Aorta (tissue), 5 donors: Measurements from ENCODE around the gene GDPD5. TPM values are rescaled to one million over a fixed set of nuclear protein-coding genes. Genes with fewer than 3 reads are reported as not detected.
A peak's percentile ranks its signal among the peaks of the same experiment; 100 is the strongest.

ENCODE experiments used
- ATAC-seq: fragments of 200-7000 bp; cut with Tn5 transposase; one replicate; pipeline ENCODE4 v1.9.1; 2022; ENCODE audit warnings: moderate library complexity; ENCODE audit not compliant: low FRiP score
- DNase-seq, 2 donors: peaks; one replicate each; pipeline ENCODE4 v3.0.0-alpha.2; 2020
- H3K27ac ChIP-seq, 2 donors: one replicate each; pipeline ENCODE4 v1.5.1; 2013; ENCODE audit warnings: low read length in 2 of 2, mild to moderate bottlenecking in 2 of 2, moderate library complexity in 2 of 2, control low read depth in 1 of 2, inconsistent platforms in 1 of 2, low read depth in 1 of 2
- H3K27me3 ChIP-seq, 2 donors: one replicate each; pipeline ENCODE4 v1.6.1; 2013; ENCODE audit warnings: control low read depth in 1 of 2, low read length in 1 of 2, mild to moderate bottlenecking in 1 of 2, moderate library complexity in 1 of 2; ENCODE audit not compliant: insufficient read depth in 2 of 2, control insufficient read depth in 1 of 2
- H3K36me3 ChIP-seq, 2 donors: one replicate each; pipeline ENCODE4 v1.6.1; 2013; ENCODE audit warnings: control low read depth in 1 of 2, low read length in 1 of 2, mild to moderate bottlenecking in 1 of 2; ENCODE audit not compliant: insufficient read depth in 2 of 2, control insufficient read depth in 1 of 2
- H3K4me1 ChIP-seq, 2 donors: one replicate each; pipeline ENCODE4 v1.6.1; 2013; ENCODE audit warnings: low read length in 2 of 2, control low read depth in 1 of 2, mild to moderate bottlenecking in 1 of 2, moderate library complexity in 1 of 2; ENCODE audit not compliant: insufficient read depth in 2 of 2, control insufficient read depth in 1 of 2
- H3K4me3 ChIP-seq, 2 donors: one replicate each; pipeline ENCODE4 v1.5.1; 2013; ENCODE audit warnings: low read length in 2 of 2, control low read depth in 1 of 2, mild to moderate bottlenecking in 1 of 2
- H3K9me3 ChIP-seq: one replicate; pipeline ENCODE4 v1.6.1; 2013; ENCODE audit warnings: mild to moderate bottlenecking, low read length; ENCODE audit not compliant: control insufficient read depth
- WGBS, 2 donors: extraction: QIAGEN DNeasy Blood & Tissue Kit; methylation state at CpG; one replicate each; pipeline ENCODE4 v1.1.7; 2013; 5-methylcytosine and 5-hydroxymethylcytosine counted together
- intact Hi-C, 2 donors: fragments of 100-400 bp; cut with DNase I; formaldehyde crosslinking; loops; one replicate each; pipeline versions ENCODE4 v1.14.2 to v1.15.0; 2022
- polyA plus RNA-seq, 2 donors: library from polyadenylated mRNA; stranded (reverse); fragments of 200-250 nt; gene quantifications; one replicate each; pipeline ENCODE4 v1.2.3, GENCODE V29; 2013
- total RNA-seq, 2 donors: library from RNA; stranded (reverse); fragmentation: NEBNext Ultra II Directional; extraction: Animal tissue kit (Norgen Biotek cat#: 25700); gene quantifications; one replicate each; pipeline ENCODE4 v1.2.1, GENCODE V29; 2021
- donor health status: healthy with polysubstance abuse.
- donor health status: Bipolar disorder and iron deficiency.
- donor health status: DM: no; HTN: no; CAD: no.
- donor health status: DM: no; HTN: no; CAD: no.
- donor health status: DM: yes; HTN: yes; CAD: no.

The GDPD5 gene
- total and polyA plus RNA-seq, 4 donors = 3.5 to 53.0 (median 34.2) TPM

DNA sequence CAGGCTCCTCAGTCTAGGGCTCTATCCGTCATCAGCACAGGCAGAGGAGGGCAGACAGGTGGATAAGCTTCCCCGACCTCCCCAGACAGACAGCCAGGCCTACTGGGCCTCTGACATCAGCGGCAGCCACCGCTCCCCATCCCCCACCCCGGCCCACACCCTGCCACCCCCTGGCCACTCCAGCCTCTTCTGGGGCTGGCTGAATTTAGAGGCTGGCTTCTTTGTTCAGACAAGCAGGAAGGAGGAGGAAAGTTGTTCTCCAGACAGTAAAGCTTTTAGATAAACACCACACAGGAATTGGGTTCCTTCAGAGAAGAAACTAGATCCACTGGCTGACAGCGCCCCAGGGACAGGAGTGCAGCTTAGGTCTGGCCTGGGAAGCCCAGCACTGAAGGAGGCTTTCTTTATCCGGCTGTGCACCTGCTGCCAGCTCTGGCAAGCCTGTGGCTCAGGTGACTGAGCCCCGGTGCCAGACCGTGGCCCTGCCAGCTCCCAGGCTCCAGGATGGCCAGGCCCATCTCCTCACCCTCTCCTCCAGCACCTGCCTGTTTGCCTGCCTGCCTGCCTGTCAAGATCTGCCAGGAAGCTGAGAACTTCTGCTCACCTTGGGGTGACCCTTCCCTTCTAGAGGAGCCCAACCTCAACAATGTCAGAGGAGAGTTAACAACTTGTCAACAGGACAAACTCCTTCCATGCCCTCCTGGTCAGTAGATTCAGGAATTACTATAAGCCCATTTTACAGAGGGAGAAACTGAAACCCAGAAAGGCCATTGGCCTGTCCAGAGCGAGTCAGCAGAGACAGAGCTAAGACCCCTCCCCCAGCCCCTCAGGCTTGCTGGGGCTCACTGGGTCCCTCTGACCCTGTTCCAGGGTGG, 48.8 kb downstream of the GDPD5 start:
- DNase-seq (no peak), ATAC-seq (no peak)
- no peaks in the 10 kb centered on the region for H3K9me3 ChIP-seq
- intact Hi-C loops = no loop called here
- WGBS, 2 donors = 76 to 79% methylated on average over 10 of the region's 10 CpGs
- H3K4me3 ChIP-seq = no peak overlapping the region
- no peak overlapping the region for H3K27ac ChIP-seq
- no peaks in the 10 kb centered on the region for H3K27me3 ChIP-seq
- no peaks in the 10 kb centered on the region for H3K36me3 ChIP-seq
- H3K4me1 ChIP-seq = no peaks in the 10 kb centered on the region

DNA sequence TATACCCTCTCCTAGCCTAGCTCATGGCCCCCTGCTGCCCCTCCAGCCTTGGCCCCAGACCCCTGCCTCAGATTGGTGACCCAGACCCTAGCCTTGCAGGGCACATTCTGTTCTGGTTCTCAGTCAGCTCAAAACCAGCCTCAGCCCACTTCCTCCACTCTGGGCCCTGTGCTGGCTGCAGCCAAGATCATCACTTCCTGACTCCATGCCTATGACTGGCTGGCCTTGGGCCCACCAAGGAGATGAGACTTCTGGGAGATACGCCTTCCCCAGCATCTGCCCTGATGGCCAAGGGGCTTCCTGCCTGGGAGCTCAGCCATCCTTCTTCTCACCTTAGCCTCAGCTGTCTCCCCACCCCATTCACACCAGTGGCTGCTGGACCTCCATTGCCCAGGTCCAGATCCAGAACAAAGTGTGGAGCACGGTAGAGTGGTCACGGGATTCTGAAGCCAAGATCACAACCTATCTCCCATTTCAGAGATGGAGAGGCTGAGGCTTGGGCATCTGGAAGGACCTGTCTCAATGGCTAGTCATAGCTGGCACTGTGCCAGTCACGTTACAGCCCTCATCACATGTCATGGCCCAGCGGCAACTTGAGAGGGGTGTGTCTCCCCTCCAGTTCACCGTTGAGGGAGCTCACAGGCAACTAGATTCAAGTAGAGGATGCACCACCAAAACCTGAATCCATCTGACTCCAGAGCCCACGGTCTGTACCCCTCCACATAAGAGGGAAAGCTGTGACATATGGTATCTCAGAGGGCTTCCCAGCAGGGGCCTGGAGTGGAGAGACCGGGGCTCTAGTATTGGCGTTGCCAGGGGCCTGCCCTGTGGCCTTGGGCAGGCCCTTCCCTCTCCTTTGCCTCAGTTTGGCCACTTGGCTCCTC, 49.7 kb downstream of the GDPD5 start:
- WGBS, 2 donors = 78% methylated on average over 9 of the region's 9 CpGs
- no peaks in the 10 kb centered on the region for H3K4me1 ChIP-seq
- no peaks in the 10 kb centered on the region for H3K9me3 ChIP-seq
- H3K27ac ChIP-seq = no peak overlapping the region
- H3K27me3 ChIP-seq = no peaks in the 10 kb centered on the region
- intact Hi-C loops = no loop called here
- no peak overlapping the region for H3K4me3 ChIP-seq
- ATAC-seq (peak; percentile 30), DNase-seq (peak in 1 of 2 donors; percentile 63)
- H3K36me3 ChIP-seq = no peaks in the 10 kb centered on the region

DNA sequence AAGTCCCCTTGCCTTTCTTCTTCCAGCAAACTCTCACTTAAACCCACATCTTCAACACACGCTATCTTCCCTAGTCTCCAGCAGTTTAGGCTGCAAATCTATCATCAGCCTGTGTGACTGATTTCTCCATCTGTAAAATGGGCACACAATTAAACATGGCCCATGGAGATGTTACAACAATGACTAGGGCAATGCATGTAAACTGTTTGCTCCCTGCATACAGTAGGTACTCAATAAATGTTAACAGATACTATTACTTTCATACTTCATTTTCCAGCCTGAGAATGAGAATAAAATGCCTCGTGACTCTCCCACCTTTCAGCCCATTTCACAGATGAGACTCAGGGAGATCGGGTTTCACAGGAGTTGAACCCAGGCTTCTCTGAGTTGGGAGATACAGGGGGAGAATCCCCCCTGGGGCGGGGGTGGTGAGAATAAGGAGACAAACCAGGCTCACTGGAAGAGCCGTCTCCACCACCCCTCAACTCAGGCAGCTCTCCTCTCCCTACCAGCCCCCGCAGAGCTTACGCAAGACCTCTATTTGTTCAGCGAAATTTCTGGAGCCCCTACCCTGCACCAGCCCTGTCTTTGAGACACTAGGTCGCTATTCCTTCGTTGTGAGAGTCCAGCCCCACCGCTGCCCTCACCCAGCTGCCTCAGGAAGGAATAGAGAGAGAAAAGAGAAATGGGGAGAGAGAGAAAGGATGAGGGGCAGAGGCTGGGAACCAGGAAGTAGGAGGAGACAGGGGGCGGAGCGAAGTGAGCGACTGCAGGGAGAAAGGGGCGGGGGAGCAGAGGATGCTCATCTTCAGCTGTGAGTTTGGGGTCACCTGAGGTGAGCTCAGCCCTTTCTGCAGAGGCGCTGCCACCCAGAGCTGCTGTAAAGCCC, 50.6 kb downstream of the GDPD5 start:
- DNase-seq = peak in 1 of 2 donors; percentile 72
- H3K27ac ChIP-seq = no peak overlapping the region
- peak; percentile 16 for ATAC-seq
- no peak overlapping the region for H3K4me3 ChIP-seq
- no peaks in the 10 kb centered on the region for H3K9me3 ChIP-seq
- intact Hi-C loops = no loop called here
- H3K27me3 ChIP-seq = no peaks in the 10 kb centered on the region
- H3K36me3 ChIP-seq = no peaks in the 10 kb centered on the region
- 70 to 71% methylated on average over 16 of the region's 16 CpGs for WGBS, 2 donors
- H3K4me1 ChIP-seq = no peaks in the 10 kb centered on the region

DNA sequence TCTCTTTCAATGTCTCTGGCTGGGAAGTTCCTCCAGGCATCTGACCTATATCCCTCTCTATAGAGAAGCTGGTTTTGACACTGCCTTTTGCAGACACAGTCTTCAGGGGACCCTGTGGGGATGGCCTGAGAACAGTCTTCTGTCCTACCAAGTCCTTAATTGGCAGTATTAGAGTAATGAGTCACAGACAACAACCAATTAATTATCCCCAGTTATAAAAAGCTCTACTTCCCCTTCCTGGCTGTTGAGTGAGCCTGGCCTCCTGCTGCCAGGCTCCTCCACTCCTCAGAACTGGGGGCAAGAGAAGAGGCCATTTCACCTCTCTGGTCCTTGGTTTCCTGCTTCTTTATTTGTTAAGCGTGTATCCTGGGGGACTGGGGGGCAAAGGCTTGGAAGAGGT, 51.5 kb downstream of the GDPD5 start:
- Histone ChIP-seq H3K27ac (no peak overlapping the region), H3K4me3 (no peak overlapping the region), H3K27me3 (no peaks in the 10 kb centered on the region), H3K4me1 (no peaks in the 10 kb centered on the region), H3K36me3 (no peaks in the 10 kb centered on the region), H3K9me3 (no peaks in the 10 kb centered on the region)
- WGBS, 2 donors = 97 to 100% methylated on average over 1 of the region's 1 CpG
- ATAC-seq (no peak), DNase-seq (no peak)
- intact Hi-C loops = no loop called here

DNA sequence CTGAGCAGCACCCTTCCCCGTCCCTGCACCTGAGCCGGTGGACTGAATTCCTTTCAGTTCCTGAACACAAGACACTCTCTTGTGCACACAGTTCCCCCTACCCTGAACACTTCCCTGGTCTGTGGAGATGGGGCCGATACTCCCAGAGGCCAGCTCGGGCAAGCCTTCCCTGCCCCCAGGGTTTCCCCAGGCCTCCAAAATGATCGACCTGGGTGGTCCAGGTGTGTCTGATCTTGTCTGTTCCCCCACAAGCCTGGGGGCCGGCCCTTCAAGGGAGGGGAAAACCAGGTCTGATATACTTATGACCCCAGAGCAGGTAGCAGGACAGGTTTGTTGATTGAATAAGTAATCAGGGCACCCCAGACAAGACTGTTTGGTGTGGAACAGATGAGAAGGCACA, 52.1 kb downstream of the GDPD5 start:
- Histone ChIP-seq H3K27me3 (no peaks in the 10 kb centered on the region), H3K27ac (no peak overlapping the region), H3K36me3 (no peaks in the 10 kb centered on the region), H3K4me3 (no peak overlapping the region), H3K9me3 (no peaks in the 10 kb centered on the region), H3K4me1 (no peaks in the 10 kb centered on the region)
- ATAC-seq (no peak), DNase-seq (no peak)
- WGBS, 2 donors = 87 to 90% methylated on average over 6 of the region's 6 CpGs
- intact Hi-C loops = no loop called here

DNA sequence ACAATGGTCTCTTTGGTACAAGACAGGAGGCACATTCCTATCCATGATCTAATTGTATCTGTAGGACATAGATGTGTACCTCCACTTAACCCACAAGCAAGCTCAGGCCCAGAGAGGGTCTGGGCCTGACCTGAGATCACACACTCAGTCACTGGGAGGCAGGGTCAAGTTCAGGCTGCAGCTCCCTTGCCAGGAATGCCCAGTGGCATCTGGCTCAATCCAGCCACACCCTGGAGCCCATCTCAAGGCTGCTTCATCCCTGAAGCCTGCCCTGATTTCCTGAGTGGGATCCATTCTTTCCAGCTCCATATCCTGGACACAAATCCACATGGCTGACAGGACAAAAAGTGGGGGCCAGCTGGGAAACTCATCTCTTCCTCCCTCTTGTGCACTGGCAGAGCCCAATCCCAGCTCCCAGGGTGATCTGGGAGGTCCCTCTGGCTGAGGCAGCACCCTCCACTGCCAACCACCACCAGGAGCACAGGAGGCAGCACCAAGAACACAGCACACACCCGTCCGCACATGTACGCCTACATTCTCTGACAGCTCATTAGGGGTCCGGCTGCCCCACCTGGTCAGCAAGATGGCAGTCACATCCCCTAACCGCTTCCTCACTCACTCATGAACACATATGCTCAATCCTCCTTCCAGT, 53.5 kb downstream of the GDPD5 start:
- no peaks in the 10 kb centered on the region for H3K36me3 ChIP-seq
- H3K9me3 ChIP-seq = no peaks in the 10 kb centered on the region
- no peaks in the 10 kb centered on the region for H3K27me3 ChIP-seq
- no peaks in the 10 kb centered on the region for H3K4me1 ChIP-seq
- intact Hi-C loops = no loop called here
- DNase-seq = peak in 1 of 2 donors; percentile 45
- WGBS, 2 donors = 93 to 94% methylated on average over 5 of the region's 5 CpGs
- no peak for ATAC-seq
- H3K4me3 ChIP-seq = no peak overlapping the region
- no peak overlapping the region for H3K27ac ChIP-seq

DNA sequence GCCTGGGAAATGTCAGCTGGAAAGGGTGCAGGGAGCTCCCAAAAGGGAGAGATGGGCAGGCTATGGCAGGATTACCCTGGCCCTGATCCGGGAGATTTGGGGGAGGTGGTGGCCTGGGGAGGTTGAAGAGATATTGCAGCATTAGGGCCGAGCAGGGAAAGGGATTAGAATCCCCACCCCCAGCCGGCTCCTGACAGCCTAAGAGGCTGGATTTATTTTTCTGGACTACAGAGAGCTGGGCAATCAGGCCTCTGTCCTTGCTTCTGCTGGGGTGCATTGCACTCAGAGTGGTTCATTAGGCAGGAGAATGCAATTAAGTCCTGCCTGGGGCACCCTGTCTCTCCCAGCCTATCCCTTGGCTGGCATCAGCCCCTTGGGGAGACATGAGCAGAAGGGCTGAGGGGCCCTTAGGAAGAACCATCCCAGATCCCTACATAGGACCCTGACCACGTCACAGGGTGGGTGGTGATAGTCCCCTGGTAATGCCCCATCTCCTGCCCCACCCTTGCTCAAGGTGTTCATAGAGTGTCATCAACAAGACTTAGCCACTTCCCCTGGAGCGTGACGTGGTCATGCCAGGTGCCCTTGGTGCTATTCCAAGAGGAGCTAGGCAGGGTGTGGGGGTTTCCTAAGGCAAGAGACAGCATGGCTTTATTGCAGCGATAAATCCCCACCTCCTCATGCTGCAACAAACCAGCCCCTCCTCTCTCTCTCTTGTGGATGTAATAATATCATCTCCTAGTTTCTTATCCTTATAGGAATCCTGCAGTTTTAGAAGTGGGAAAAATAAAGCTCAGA, 54.4 kb downstream of the GDPD5 start:
- H3K36me3 ChIP-seq = no peaks in the 10 kb centered on the region
- no peaks in the 10 kb centered on the region for H3K9me3 ChIP-seq
- H3K4me3 ChIP-seq = no peak overlapping the region
- DNase-seq = peak; percentile 18 to 34
- no peaks in the 10 kb centered on the region for H3K4me1 ChIP-seq
- H3K27me3 ChIP-seq = no peaks in the 10 kb centered on the region
- intact Hi-C loops = no loop called here
- no peak for ATAC-seq
- no peak overlapping the region for H3K27ac ChIP-seq
- WGBS, 2 donors = 82 to 89% methylated on average over 7 of the region's 7 CpGs
